Natural killer cell (primary cell): ENCODE results near the gene KNDC1. TPM values are rescaled to one million over a fixed set of nuclear protein-coding genes. Genes with fewer than 3 reads are reported as not detected.

Experiments used
- ATAC-seq, 3 donors: fragments of 150-1000 bp in 2 of 3; fragments of 200-7000 bp in 1 of 3; cut with Tn5 transposase; 1 replicate in 1 of 3; 2 replicates in 2 of 3; pipeline ENCODE4 v1.10.0; 2021; ENCODE audit warnings: mild to moderate bottlenecking in 2 of 3, moderate library complexity in 2 of 3
- DNase-seq, 2 donors: peaks; one replicate each; pipeline versions ENCODE4 v3.0.0 to v3.0.0-alpha.2; 2013 to 2021; ENCODE audit warnings: mixed read lengths in 1 of 2
- H3K27ac ChIP-seq: one replicate; pipeline ENCODE4 v1.5.1; 2013; ENCODE audit warnings: mild to moderate bottlenecking, low read length
- H3K27me3 ChIP-seq: one replicate; pipeline ENCODE4 v1.6.1; 2013; ENCODE audit warnings: low read length; ENCODE audit not compliant: control insufficient read depth, insufficient read depth
- H3K36me3 ChIP-seq: one replicate; pipeline ENCODE4 v1.6.1; 2013; ENCODE audit warnings: low read length; ENCODE audit not compliant: control insufficient read depth, insufficient read depth
- H3K4me1 ChIP-seq: one replicate; pipeline ENCODE4 v1.6.1; 2013; ENCODE audit warnings: low read length; ENCODE audit not compliant: control insufficient read depth, insufficient read depth
- H3K4me3 ChIP-seq: one replicate; pipeline ENCODE4 v1.5.1; 2013; ENCODE audit warnings: low read length
- H3K9me3 ChIP-seq: one replicate; pipeline ENCODE4 v1.6.1; 2013; ENCODE audit warnings: low read length; ENCODE audit not compliant: control insufficient read depth, insufficient read depth
- H3K27ac Mint-ChIP-seq, 2 donors: one replicate each; pipeline ENCODE4 v1.8.0; 2022; ENCODE audit warnings: mild to moderate bottlenecking in 2 of 2, mixed read lengths in 2 of 2, moderate library complexity in 1 of 2
- H3K27me3 Mint-ChIP-seq, 2 donors: one replicate each; pipeline ENCODE4 v1.8.0; 2022; ENCODE audit warnings: low read depth in 2 of 2, mixed read lengths in 2 of 2
- H3K36me3 Mint-ChIP-seq: one replicate; pipeline ENCODE4 v1.8.0; 2022; ENCODE audit warnings: mixed read lengths
- H3K4me1 Mint-ChIP-seq, 2 donors: one replicate each; pipeline ENCODE4 v1.8.0; 2022; ENCODE audit warnings: mixed read lengths in 2 of 2
- H3K4me3 Mint-ChIP-seq: one replicate; pipeline ENCODE4 v1.8.0; 2022; ENCODE audit warnings: mild to moderate bottlenecking, moderate library complexity, mixed read lengths
- H3K9me3 Mint-ChIP-seq, 2 donors: one replicate each; pipeline ENCODE4 v1.8.0; 2022; ENCODE audit warnings: mixed read lengths in 2 of 2
- WGBS: methylation state at CpG from one replicate; pipeline ENCODE4 v1.1.7; 2013; ENCODE audit warnings: missing lambda C conversion rate; ENCODE audit not compliant: insufficient coverage; 5-methylcytosine and 5-hydroxymethylcytosine counted together
- intact Hi-C: fragments of 100-400 bp; cut with micrococcal nuclease; formaldehyde crosslinking; loops from one replicate; pipeline ENCODE4 v1.14.2; 2022
- total RNA-seq, 4 donors: library from RNA; stranded (reverse); fragments of 120-200 nt in 1 of 4; gene quantifications; one replicate each; pipeline versions ENCODE4 v1.2.3 to v1.2.4, GENCODE V29; 2013 to 2022
- TF ChIP-seq, protein P1 (sequence below): fragments of 200-600 bp; IDR thresholded peaks from one replicate; pipeline ENCODE4 v1.8.0; 2022; ENCODE audit warnings: antibody characterized with exemption

The KNDC1 gene
- total RNA-seq, 3 donors from 2014 or later (not counting 1 experiment from before 2014, with no cell fraction given): 2.1 to 5.9 TPM; not detected in 1

DNA sequence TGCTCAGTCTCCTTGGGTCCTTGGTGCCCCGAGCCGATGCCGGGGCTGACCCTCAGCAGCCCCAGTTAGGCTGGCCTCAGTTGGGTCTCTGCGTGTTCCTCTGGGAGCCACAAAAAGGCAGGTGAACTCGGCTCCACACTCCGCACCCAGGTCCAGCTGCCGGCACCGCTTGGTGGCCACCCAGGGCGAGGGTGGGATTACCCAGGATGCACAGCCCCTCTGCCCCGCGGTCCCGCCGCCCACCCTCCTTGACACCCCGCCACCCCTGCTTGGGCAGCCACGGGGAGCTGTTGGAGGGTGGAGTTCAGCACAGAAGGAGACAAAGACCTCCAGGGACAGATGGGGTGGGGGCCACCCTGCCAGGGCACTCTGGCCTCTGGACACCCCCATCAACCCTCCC is 95.3 kb downstream of the KNDC1 start:
- Mint-ChIP-seq H3K27me3 (peaks cover 0 to 4% of the 10 kb centered on the region in 2 donors), H3K4me1 (peaks cover 22 to 32% of the 10 kb centered on the region in 2 donors), H3K4me3 (no peak overlapping the region), H3K9me3 (no peaks in the 10 kb centered on the region), H3K36me3 (no peaks in the 10 kb centered on the region), H3K27ac (no peak overlapping the region)
- Histone ChIP-seq H3K36me3 (no peaks in the 10 kb centered on the region), H3K4me3 (no peak overlapping the region), H3K27me3 (no peaks in the 10 kb centered on the region), H3K27ac (no peak overlapping the region), H3K4me1 (peaks cover 36% of the 10 kb centered on the region), H3K9me3 (no peaks in the 10 kb centered on the region)
- DNase-seq (no peak), ATAC-seq (no peak)
- TF ChIP-seq, protein P1, sequence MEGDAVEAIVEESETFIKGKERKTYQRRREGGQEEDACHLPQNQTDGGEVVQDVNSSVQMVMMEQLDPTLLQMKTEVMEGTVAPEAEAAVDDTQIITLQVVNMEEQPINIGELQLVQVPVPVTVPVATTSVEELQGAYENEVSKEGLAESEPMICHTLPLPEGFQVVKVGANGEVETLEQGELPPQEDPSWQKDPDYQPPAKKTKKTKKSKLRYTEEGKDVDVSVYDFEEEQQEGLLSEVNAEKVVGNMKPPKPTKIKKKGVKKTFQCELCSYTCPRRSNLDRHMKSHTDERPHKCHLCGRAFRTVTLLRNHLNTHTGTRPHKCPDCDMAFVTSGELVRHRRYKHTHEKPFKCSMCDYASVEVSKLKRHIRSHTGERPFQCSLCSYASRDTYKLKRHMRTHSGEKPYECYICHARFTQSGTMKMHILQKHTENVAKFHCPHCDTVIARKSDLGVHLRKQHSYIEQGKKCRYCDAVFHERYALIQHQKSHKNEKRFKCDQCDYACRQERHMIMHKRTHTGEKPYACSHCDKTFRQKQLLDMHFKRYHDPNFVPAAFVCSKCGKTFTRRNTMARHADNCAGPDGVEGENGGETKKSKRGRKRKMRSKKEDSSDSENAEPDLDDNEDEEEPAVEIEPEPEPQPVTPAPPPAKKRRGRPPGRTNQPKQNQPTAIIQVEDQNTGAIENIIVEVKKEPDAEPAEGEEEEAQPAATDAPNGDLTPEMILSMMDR: no peak
- intact Hi-C loops: no loop called here
- WGBS: 95% methylated on average over 15 of the region's 15 CpGs

DNA sequence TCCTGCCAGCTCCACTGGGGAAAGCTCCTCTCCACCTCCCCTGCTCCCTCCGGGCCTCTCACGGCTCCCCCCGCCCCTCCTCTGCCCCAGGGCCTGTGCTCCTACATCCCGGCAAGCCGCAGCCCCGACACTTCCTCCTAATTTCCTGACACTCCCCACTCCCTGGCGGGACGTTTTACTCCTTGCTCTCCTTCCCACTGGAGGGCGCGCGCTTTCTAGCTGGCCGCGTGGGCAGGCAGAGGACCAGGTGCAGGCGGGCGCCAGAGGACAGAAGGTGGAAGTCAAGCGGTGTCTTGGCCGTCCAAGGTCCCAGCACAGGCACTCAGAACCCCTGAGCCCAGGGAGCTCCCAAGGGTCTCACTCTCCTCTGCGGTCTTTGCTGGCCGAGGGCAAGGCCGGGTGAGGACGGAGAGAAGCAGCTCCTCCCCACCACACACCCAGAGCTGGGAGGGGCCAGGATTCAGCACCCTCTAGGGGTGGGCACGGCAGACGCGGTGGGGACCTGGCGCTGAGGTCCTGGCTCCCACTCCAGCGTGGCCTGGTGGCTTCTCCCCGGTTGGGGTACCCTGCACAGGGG is 97.6 kb downstream of the KNDC1 start:
- TF ChIP-seq, protein P1: peak; percentile 19
- peak overlapping the region; percentile 61 for H3K4me3 Mint-ChIP-seq
- Histone ChIP-seq H3K9me3 (no peaks in the 10 kb centered on the region), H3K27me3 (no peaks in the 10 kb centered on the region), H3K36me3 (peaks cover 2% of the 10 kb centered on the region), H3K4me1 (peaks cover 55% of the 10 kb centered on the region), H3K27ac (peak overlapping the region; percentile 80), H3K4me3 (no peak overlapping the region)
- 9% methylated on average over 27 of the region's 27 CpGs for WGBS
- ATAC-seq (peak in 1 of 3 donors; percentile 9), DNase-seq (peak in 1 of 2 donors; percentile 53)
- peaks cover 0 to 2% of the 10 kb centered on the region in 2 donors for H3K27me3 Mint-ChIP-seq
- no peaks in the 10 kb centered on the region for H3K9me3 Mint-ChIP-seq
- peaks cover 23 to 46% of the 10 kb centered on the region in 2 donors for H3K4me1 Mint-ChIP-seq
- peak overlapping the region; percentile 34 to 81 for H3K27ac Mint-ChIP-seq
- no peaks in the 10 kb centered on the region for H3K36me3 Mint-ChIP-seq
- intact Hi-C loops: loop anchor here (2.0 kb wide), 1 partner anchor 21 kb away; no protein-coding TSS in a partner anchor

DNA sequence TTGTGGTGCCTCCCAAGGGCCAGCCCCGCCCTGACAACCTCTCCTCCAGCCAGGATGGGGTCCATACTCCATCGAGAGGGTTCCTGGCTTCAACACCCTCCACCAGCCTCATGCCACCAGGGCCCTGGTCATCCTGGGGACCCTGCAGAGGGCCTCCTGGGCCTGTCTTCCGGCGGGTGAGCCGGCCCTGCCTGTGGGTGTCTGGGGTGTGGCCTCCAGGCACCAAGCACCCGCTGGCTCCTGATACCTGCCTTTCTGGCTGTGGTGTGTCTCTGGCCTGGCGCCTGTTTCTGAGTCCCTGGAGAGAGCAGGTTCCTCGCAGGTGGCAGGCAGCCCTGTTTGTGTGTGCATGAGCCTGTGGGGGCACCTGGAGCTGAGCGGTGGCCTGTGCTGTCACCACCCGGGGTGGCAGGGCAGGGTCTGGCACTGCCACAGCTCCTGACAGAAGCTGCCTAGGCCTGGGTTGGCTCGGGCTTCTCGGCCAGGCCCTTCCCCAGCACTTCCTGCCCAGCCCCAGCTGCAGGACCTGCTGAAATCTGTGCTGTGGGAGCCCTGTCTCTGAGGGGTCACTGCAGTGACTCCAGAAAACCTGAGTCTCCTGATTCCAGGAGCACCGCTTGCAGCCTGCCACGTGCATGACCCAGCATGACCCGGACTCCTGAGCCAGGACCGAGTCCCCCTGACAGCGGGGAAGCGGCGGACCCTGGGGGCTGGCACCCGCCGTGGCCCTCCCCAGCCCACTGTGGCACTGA is 98.2 kb downstream of the KNDC1 start:
- Histone ChIP-seq H3K27me3 (no peaks in the 10 kb centered on the region), H3K4me3 (no peak overlapping the region), H3K9me3 (no peaks in the 10 kb centered on the region), H3K4me1 (peaks cover 61% of the 10 kb centered on the region), H3K36me3 (peaks cover 9% of the 10 kb centered on the region), H3K27ac (peak overlapping the region; percentile 80)
- Mint-ChIP-seq H3K4me1 (peaks cover 23 to 50% of the 10 kb centered on the region in 2 donors), H3K27me3 (peaks cover 0 to 2% of the 10 kb centered on the region in 2 donors), H3K9me3 (no peaks in the 10 kb centered on the region), H3K27ac (peak overlapping the region in 1 of 2 donors; percentile 81), H3K4me3 (peak overlapping the region; percentile 35), H3K36me3 (no peaks in the 10 kb centered on the region)
- WGBS: 26% methylated on average over 21 of the region's 21 CpGs
- TF ChIP-seq, protein P1: no peak
- intact Hi-C loops: loop anchor here (2.0 kb wide), 1 partner anchor 21 kb away; no protein-coding TSS in a partner anchor
- ATAC-seq (no peak), DNase-seq (peak in 1 of 2 donors; percentile 59)
